PFSK-1 (cell line): ENCODE measurements around the gene ANKS1B.

Experiments used
- FOXP2 ChIP-seq: optimal IDR thresholded peaks from 2 replicates; pipeline ENCODE3; 2011; ENCODE audit warnings: borderline replicate concordance, control low read depth, inconsistent platforms; ENCODE audit not compliant: insufficient read depth; ENCODE audit errors: extremely low read length, extremely low read depth
- POLR2AphosphoS5 ChIP-seq: IDR thresholded peaks from 2 replicates; pipeline ENCODE4 v1.6.1; 2012; ENCODE audit warnings: low read depth, mild to moderate bottlenecking, control low read depth, low read length, moderate library complexity
- SIN3A ChIP-seq: IDR thresholded peaks from 2 replicates; pipeline ENCODE4 v1.6.1; 2012; ENCODE audit warnings: mild to moderate bottlenecking, low read length, moderate library complexity, borderline replicate concordance; ENCODE audit not compliant: insufficient read depth
- TAF1 ChIP-seq: IDR thresholded peaks from 2 replicates; pipeline ENCODE4 v1.6.1; 2012; ENCODE audit warnings: low read length, control low read depth, borderline replicate concordance; ENCODE audit not compliant: insufficient read depth
- TF ChIP-seq, protein P1 (sequence below), 2 experiments: IDR thresholded peaks; 2 replicates each; pipeline versions ENCODE4 v1.6.1 to v1.8.0; 2011 to 2012; ENCODE audit warnings: low read depth in 2 of 2, low read length in 2 of 2, control low read depth in 1 of 2, inconsistent platforms in 1 of 2, mild to moderate bottlenecking in 1 of 2, moderate library complexity in 1 of 2; ENCODE audit not compliant: insufficient read depth in 1 of 2

The ANKS1B gene

DNA sequence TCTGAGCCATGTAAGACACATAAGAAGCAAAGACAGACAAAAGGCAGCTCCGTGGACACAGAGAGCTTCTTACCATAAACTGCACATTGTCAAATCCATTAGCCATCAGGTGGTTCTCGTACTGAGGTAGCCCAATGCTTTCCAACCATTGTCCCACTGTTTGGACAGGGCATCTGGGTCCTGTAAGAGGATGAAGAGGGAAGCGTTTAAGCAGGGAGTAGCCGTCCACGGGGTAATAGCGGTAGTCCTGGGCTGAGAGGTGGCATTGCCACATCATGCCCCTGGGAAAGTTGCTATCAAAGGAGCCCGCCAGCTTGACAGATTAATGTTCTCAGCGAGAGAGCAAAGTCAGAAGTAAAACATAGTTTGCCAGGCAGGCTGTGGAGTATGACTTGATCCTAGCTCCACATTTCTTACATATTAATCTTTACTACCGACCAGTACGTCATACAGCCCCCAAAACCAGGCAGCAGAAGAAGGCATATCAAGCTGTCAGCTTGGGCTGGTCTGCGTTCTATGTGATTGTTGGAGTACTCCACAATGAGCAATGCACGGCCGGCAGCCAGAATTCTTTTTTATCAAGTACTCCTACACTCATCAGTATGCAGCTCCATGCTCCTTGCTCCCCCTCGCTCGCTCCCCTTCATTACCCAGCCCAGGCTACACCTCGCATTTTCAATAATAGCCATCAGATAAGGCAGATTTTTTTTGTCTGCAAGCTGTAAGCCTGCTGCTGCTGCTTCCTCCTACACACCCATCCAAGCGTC is 830.3 kb downstream of the ANKS1B start:
- no peak for TF ChIP-seq SIN3A
- TF ChIP-seq TAF1, result no peak
- TF ChIP-seq FOXP2, result no peak
- TF ChIP-seq POLR2AphosphoS5, result no peak
- TF ChIP-seq, protein P1, sequence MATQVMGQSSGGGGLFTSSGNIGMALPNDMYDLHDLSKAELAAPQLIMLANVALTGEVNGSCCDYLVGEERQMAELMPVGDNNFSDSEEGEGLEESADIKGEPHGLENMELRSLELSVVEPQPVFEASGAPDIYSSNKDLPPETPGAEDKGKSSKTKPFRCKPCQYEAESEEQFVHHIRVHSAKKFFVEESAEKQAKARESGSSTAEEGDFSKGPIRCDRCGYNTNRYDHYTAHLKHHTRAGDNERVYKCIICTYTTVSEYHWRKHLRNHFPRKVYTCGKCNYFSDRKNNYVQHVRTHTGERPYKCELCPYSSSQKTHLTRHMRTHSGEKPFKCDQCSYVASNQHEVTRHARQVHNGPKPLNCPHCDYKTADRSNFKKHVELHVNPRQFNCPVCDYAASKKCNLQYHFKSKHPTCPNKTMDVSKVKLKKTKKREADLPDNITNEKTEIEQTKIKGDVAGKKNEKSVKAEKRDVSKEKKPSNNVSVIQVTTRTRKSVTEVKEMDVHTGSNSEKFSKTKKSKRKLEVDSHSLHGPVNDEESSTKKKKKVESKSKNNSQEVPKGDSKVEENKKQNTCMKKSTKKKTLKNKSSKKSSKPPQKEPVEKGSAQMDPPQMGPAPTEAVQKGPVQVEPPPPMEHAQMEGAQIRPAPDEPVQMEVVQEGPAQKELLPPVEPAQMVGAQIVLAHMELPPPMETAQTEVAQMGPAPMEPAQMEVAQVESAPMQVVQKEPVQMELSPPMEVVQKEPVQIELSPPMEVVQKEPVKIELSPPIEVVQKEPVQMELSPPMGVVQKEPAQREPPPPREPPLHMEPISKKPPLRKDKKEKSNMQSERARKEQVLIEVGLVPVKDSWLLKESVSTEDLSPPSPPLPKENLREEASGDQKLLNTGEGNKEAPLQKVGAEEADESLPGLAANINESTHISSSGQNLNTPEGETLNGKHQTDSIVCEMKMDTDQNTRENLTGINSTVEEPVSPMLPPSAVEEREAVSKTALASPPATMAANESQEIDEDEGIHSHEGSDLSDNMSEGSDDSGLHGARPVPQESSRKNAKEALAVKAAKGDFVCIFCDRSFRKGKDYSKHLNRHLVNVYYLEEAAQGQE (IDR thresholded peaks at IDR 0.05; ENCODE audit: insufficient read depth in 1 of 2, low read depth in 2 of 2, low read length in 2 of 2), result no peak

GRCh38 chr12:99153293-99153692 is 831.4 kb downstream of the ANKS1B start:
- TF ChIP-seq POLR2AphosphoS5, result no peak
- no peak for TF ChIP-seq SIN3A
- TF ChIP-seq, protein P1 (IDR thresholded peaks at IDR 0.05; ENCODE audit: insufficient read depth in 1 of 2, low read depth in 2 of 2, low read length in 2 of 2), result no peak
- TF ChIP-seq FOXP2, result no peak
- no peak for TF ChIP-seq TAF1

- TF ChIP-seq FOXP2 (no peak), SIN3A (no peak), TAF1 (no peak), POLR2AphosphoS5 (no peak)
- TF ChIP-seq, protein P1 (IDR thresholded peaks at IDR 0.05; ENCODE audit: insufficient read depth in 1 of 2, low read depth in 2 of 2, low read length in 2 of 2), result no peak
Observed at GRCh38 chr12:99152337-99152736, 832.4 kb downstream of the ANKS1B start.

DNA sequence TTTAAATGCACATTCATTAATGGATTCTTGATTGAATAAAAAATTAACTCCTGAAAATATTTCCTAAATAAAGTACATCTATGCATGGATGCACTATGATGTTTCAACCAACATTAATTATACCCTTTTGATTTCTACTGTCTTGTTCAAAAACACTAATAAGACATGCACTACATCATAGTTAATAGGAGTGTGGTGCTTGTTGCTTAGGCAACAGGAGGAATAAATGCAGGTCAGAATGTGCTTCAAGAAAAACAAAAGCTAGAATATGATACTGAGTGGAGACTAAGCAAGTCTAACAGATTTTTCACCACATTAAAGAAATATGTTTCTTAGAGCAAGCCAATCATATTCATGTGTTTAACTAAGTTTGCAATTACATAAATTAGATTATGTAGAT is 833.0 kb downstream of the ANKS1B start:
- TF ChIP-seq POLR2AphosphoS5 (no peak), FOXP2 (no peak), TAF1 (no peak), SIN3A (no peak)
- TF ChIP-seq, protein P1 (IDR thresholded peaks at IDR 0.05; ENCODE audit: insufficient read depth in 1 of 2, low read depth in 2 of 2, low read length in 2 of 2), result no peak
